CD4-positive, alpha-beta memory T cell (primary cell): Measurements from ENCODE around the gene PLXNA2. TPM values are rescaled to one million over a fixed set of nuclear protein-coding genes. Genes with fewer than 3 reads are reported as not detected.

Experiments used
- CTCF ChIA-PET: fragments of 350-600 bp; sonication (Branson Sonifier 250); formaldehyde crosslinking; loops from one replicate; lab custom pipeline; 2021; ENCODE audit warnings: inconsistent platforms; ENCODE audit not compliant: partially characterized antibody; lab: Charles Lee
- POLR2A ChIA-PET: fragments of 350-600 bp; sonication (Branson Sonifier 250); formaldehyde crosslinking; loops from one replicate; lab custom pipeline; 2021; ENCODE audit not compliant: partially characterized antibody; lab: Charles Lee
- DNase-seq, 5 donors: peaks; one replicate each; pipeline versions ENCODE4 v3.0.0 to v3.0.0-alpha.2; 2020 to 2022; ENCODE audit warnings: mixed read lengths in 1 of 5
- H3K27ac ChIP-seq: one replicate; pipeline ENCODE4 v1.7.0; 2013; ENCODE audit warnings: low read depth, low read length
- H3K27me3 ChIP-seq: 2 replicates; pipeline ENCODE4 v1.7.0; 2013; ENCODE audit warnings: mild to moderate bottlenecking, low read length, moderate library complexity; ENCODE audit not compliant: insufficient read depth
- H3K36me3 ChIP-seq: 2 replicates; pipeline ENCODE4 v1.7.0; 2013; ENCODE audit warnings: mild to moderate bottlenecking, low read length, moderate library complexity; ENCODE audit not compliant: insufficient read depth
- H3K4me1 ChIP-seq: 2 replicates; pipeline ENCODE4 v1.7.0; 2013; ENCODE audit warnings: mild to moderate bottlenecking, low read length, moderate library complexity; ENCODE audit not compliant: insufficient read depth
- H3K4me3 ChIP-seq, 2 donors: one replicate each; pipeline ENCODE4 v1.7.0; 2013; ENCODE audit warnings: low read length in 2 of 2, mild to moderate bottlenecking in 1 of 2
- H3K9me3 ChIP-seq, 2 donors: one replicate each; pipeline ENCODE4 v1.7.0; 2013; ENCODE audit warnings: low read length in 2 of 2, control low read depth in 1 of 2; ENCODE audit not compliant: control insufficient read depth in 1 of 2
- H3K27ac Mint-ChIP-seq, 7 donors: one replicate each; pipeline ENCODE4 v1.8.0; 2020 to 2021; ENCODE audit warnings: mixed read lengths in 7 of 7, mild to moderate bottlenecking in 6 of 7, inconsistent platforms in 3 of 7, moderate library complexity in 3 of 7
- H3K27me3 Mint-ChIP-seq, 2 donors: one replicate each; pipeline ENCODE4 v1.8.0; 2020 to 2021; ENCODE audit warnings: mixed read lengths in 2 of 2
- H3K36me3 Mint-ChIP-seq, 2 donors: one replicate each; pipeline ENCODE4 v1.8.0; 2020 to 2021; ENCODE audit warnings: mixed read lengths in 2 of 2, inconsistent platforms in 1 of 2, mild to moderate bottlenecking in 1 of 2
- H3K4me1 Mint-ChIP-seq, 4 donors: one replicate each; pipeline ENCODE4 v1.8.0; 2020 to 2021; ENCODE audit warnings: mixed read lengths in 4 of 4, mild to moderate bottlenecking in 1 of 4
- H3K4me3 Mint-ChIP-seq, 8 donors: one replicate each; pipeline ENCODE4 v1.8.0; 2020 to 2021; ENCODE audit warnings: mixed read lengths in 8 of 8, mild to moderate bottlenecking in 7 of 8, moderate library complexity in 6 of 8, inconsistent platforms in 3 of 8
- H3K9me3 Mint-ChIP-seq, 8 donors: one replicate each; pipeline ENCODE4 v1.8.0; 2020 to 2021; ENCODE audit warnings: mixed read lengths in 8 of 8, mild to moderate bottlenecking in 5 of 8, inconsistent platforms in 3 of 8, moderate library complexity in 1 of 8
- intact Hi-C: fragments of 100-400 bp; cut with micrococcal nuclease; formaldehyde crosslinking; loops from one replicate; pipeline ENCODE4 v1.15.1; 2023
- polyA plus RNA-seq, 2 donors: library from polyadenylated mRNA; unstranded; fragments of 300-500 nt; fragmentation: Illumina TruSeq; gene quantifications; one replicate each; pipeline ENCODE4 v1.2.3, GENCODE V29; 2021
- total RNA-seq, 2 experiments: library from RNA; stranded (reverse); gene quantifications; one replicate each; pipeline ENCODE4 v1.2.3, GENCODE V29; 2021

The PLXNA2 gene
- total and polyA plus RNA-seq, 4 experiments from 2014 or later = 0.10 to 4.0 (median 1.8) TPM

GRCh38 chr1:208117409-208117808, 126.8 kb downstream of the PLXNA2 start:
- no peaks in the 10 kb centered on the region for H3K4me1 ChIP-seq
- H3K4me3 ChIP-seq = no peak overlapping the region
- H3K36me3 ChIP-seq = no peaks in the 10 kb centered on the region
- peaks cover 3 to 8% of the 10 kb centered on the region in 2 donors for H3K27me3 Mint-ChIP-seq
- no peaks in the 10 kb centered on the region for H3K27me3 ChIP-seq
- H3K9me3 ChIP-seq = no peaks in the 10 kb centered on the region
- no peak overlapping the region for H3K27ac ChIP-seq
- POLR2A ChIA-PET = no interaction called here
- H3K4me1 Mint-ChIP-seq = no peaks in the 10 kb centered on the region
- no peak overlapping the region for H3K27ac Mint-ChIP-seq
- H3K4me3 Mint-ChIP-seq = no peak overlapping the region
- intact Hi-C loops = no loop called here
- no peaks in the 10 kb centered on the region for H3K36me3 Mint-ChIP-seq
- no peak for DNase-seq
- CTCF ChIA-PET = no interaction called here
- H3K9me3 Mint-ChIP-seq = no peaks in the 10 kb centered on the region

GRCh38 chr1:208115924-208116640, 128.1 kb downstream of the PLXNA2 start:
- H3K36me3 ChIP-seq = no peaks in the 10 kb centered on the region
- CTCF ChIA-PET = interaction anchor here (1.3 kb wide), 1 partner anchor 22 kb away, joined by 3 read pairs; no protein-coding TSS in a partner anchor
- Mint-ChIP-seq H3K4me1 (no peaks in the 10 kb centered on the region), H3K9me3 (no peaks in the 10 kb centered on the region), H3K27ac (no peak overlapping the region), H3K4me3 (no peak overlapping the region), H3K36me3 (no peaks in the 10 kb centered on the region), H3K27me3 (peaks cover 8% of the 10 kb centered on the region in 2 donors)
- DNase-seq = no peak
- H3K4me1 ChIP-seq = no peaks in the 10 kb centered on the region
- no peaks in the 10 kb centered on the region for H3K27me3 ChIP-seq
- H3K9me3 ChIP-seq = no peaks in the 10 kb centered on the region
- intact Hi-C loops = no loop called here
- no peak overlapping the region for H3K4me3 ChIP-seq
- H3K27ac ChIP-seq = no peak overlapping the region
- POLR2A ChIA-PET = no interaction called here

GRCh38 chr1:208113011-208113410, 131.2 kb downstream of the PLXNA2 start:
- H3K27ac ChIP-seq = no peak overlapping the region
- H3K9me3 Mint-ChIP-seq = no peaks in the 10 kb centered on the region
- no peaks in the 10 kb centered on the region for H3K36me3 ChIP-seq
- H3K27me3 ChIP-seq = no peaks in the 10 kb centered on the region
- DNase-seq = no peak
- ChIA-PET CTCF (interaction anchor here (1.9 kb wide), 1 partner anchor 19 kb away, joined by 9 read pairs; no protein-coding TSS in a partner anchor), POLR2A (no interaction called here)
- no peaks in the 10 kb centered on the region for H3K9me3 ChIP-seq
- peaks cover 8% of the 10 kb centered on the region in 2 donors for H3K27me3 Mint-ChIP-seq
- H3K4me1 Mint-ChIP-seq = no peaks in the 10 kb centered on the region
- H3K36me3 Mint-ChIP-seq = no peaks in the 10 kb centered on the region
- intact Hi-C loops = no loop called here
- H3K27ac Mint-ChIP-seq = no peak overlapping the region
- H3K4me3 Mint-ChIP-seq = no peak overlapping the region
- no peaks in the 10 kb centered on the region for H3K4me1 ChIP-seq
- no peak overlapping the region for H3K4me3 ChIP-seq

GRCh38 chr1:208112401-208112800, 131.8 kb downstream of the PLXNA2 start:
- POLR2A ChIA-PET = no interaction called here
- no peaks in the 10 kb centered on the region for H3K4me1 ChIP-seq
- CTCF ChIA-PET = interaction anchor here (1.9 kb wide), 1 partner anchor 19 kb away, joined by 9 read pairs; no protein-coding TSS in a partner anchor

GRCh38 chr1:208111646-208112190, 132.5 kb downstream of the PLXNA2 start:
- Histone ChIP-seq H3K36me3 (no peaks in the 10 kb centered on the region), H3K27me3 (no peaks in the 10 kb centered on the region), H3K9me3 (no peaks in the 10 kb centered on the region), H3K27ac (no peak overlapping the region), H3K4me3 (no peak overlapping the region), H3K4me1 (no peaks in the 10 kb centered on the region)
- Mint-ChIP-seq H3K4me1 (no peaks in the 10 kb centered on the region), H3K27ac (no peak overlapping the region), H3K27me3 (peaks cover 8% of the 10 kb centered on the region in 2 donors), H3K9me3 (no peaks in the 10 kb centered on the region), H3K4me3 (no peak overlapping the region), H3K36me3 (no peaks in the 10 kb centered on the region)
- ChIA-PET POLR2A (no interaction called here), CTCF (interaction anchor here (1.9 kb wide), 1 partner anchor 20 kb away, joined by 9 read pairs; no protein-coding TSS in a partner anchor)
- intact Hi-C loops = no loop called here
- no peak for DNase-seq

More at GRCh38 chr1:208112401-208112800, 131.8 kb downstream of the PLXNA2 start:
- no peaks in the 10 kb centered on the region for H3K36me3 ChIP-seq
- no peak overlapping the region for H3K4me3 Mint-ChIP-seq
- H3K36me3 Mint-ChIP-seq = no peaks in the 10 kb centered on the region
- H3K27me3 Mint-ChIP-seq = peaks cover 8% of the 10 kb centered on the region in 2 donors
- intact Hi-C loops = no loop called here
- H3K4me3 ChIP-seq = no peak overlapping the region
- no peaks in the 10 kb centered on the region for H3K4me1 Mint-ChIP-seq
- no peaks in the 10 kb centered on the region for H3K9me3 ChIP-seq
- H3K27me3 ChIP-seq = no peaks in the 10 kb centered on the region
- no peaks in the 10 kb centered on the region for H3K9me3 Mint-ChIP-seq
- DNase-seq = no peak
- no peak overlapping the region for H3K27ac ChIP-seq
- H3K27ac Mint-ChIP-seq = no peak overlapping the region

- no peaks in the 10 kb centered on the region for H3K9me3 ChIP-seq
- DNase-seq = no peak
- intact Hi-C loops = no loop called here
- Mint-ChIP-seq H3K36me3 (no peaks in the 10 kb centered on the region), H3K9me3 (no peaks in the 10 kb centered on the region), H3K4me1 (no peaks in the 10 kb centered on the region), H3K27ac (no peak overlapping the region), H3K27me3 (peaks cover 5 to 6% of the 10 kb centered on the region in 2 donors), H3K4me3 (no peak overlapping the region)
- no peaks in the 10 kb centered on the region for H3K4me1 ChIP-seq
- no peak overlapping the region for H3K27ac ChIP-seq
- POLR2A ChIA-PET = no interaction called here
- CTCF ChIA-PET = no interaction called here
- no peaks in the 10 kb centered on the region for H3K36me3 ChIP-seq
- no peaks in the 10 kb centered on the region for H3K27me3 ChIP-seq
- no peak overlapping the region for H3K4me3 ChIP-seq
Measured at GRCh38 chr1:208110296-208110695, 133.9 kb downstream of the PLXNA2 start.

GRCh38 chr1:208108646-208109330, 135.4 kb downstream of the PLXNA2 start:
- no peak overlapping the region for H3K4me3 ChIP-seq
- intact Hi-C loops = no loop called here
- POLR2A ChIA-PET = no interaction called here
- Mint-ChIP-seq H3K4me3 (no peak overlapping the region), H3K36me3 (no peaks in the 10 kb centered on the region), H3K27ac (no peak overlapping the region), H3K4me1 (no peaks in the 10 kb centered on the region), H3K27me3 (peaks cover 3 to 12% of the 10 kb centered on the region in 2 donors), H3K9me3 (no peaks in the 10 kb centered on the region)
- DNase-seq = no peak
- H3K27me3 ChIP-seq = no peaks in the 10 kb centered on the region
- H3K9me3 ChIP-seq = no peaks in the 10 kb centered on the region
- H3K4me1 ChIP-seq = no peaks in the 10 kb centered on the region
- CTCF ChIA-PET = no interaction called here
- H3K36me3 ChIP-seq = no peaks in the 10 kb centered on the region
- no peak overlapping the region for H3K27ac ChIP-seq
